Peyer's patch (tissue), 4 donors: ENCODE measurements around the gene ADCY3. TPM values are rescaled to one million over a fixed set of nuclear protein-coding genes. Genes with fewer than 3 reads are reported as not detected.

ENCODE experiments used
- DNase-seq, 3 donors: peaks; one replicate each; pipeline ENCODE4 v3.0.0-alpha.2; 2017 to 2019
- H3K27ac ChIP-seq, 4 donors: fragments of 200-600 bp; sonication (generic); one replicate each; pipeline ENCODE4 v1.5.1; 2016 to 2019
- H3K27me3 ChIP-seq, 2 donors: fragments of 200-600 bp; sonication (generic); one replicate each; pipeline ENCODE4 v1.5.1; 2019
- H3K36me3 ChIP-seq, 3 donors: fragments of 200-600 bp; sonication (generic); one replicate each; pipeline ENCODE4 v1.5.1; 2016 to 2019
- H3K4me1 ChIP-seq, 4 donors: fragments of 200-600 bp; sonication (generic); one replicate each; pipeline ENCODE4 v1.5.1; 2016 to 2019
- H3K4me3 ChIP-seq, 4 donors: fragments of 200-600 bp; sonication (generic); 1 replicate in 3 of 4; 2 replicates in 1 of 4; pipeline ENCODE4 v1.5.1; 2016 to 2019; ENCODE audit warnings: mild to moderate bottlenecking in 1 of 4
- H3K9me3 ChIP-seq, 4 donors: fragments of 200-600 bp; sonication (generic); one replicate each; pipeline ENCODE4 v1.5.1; 2016 to 2019; ENCODE audit warnings: mild to moderate bottlenecking in 1 of 4
- POLR2A ChIP-seq, 2 donors: fragments of 450-650 bp; IDR thresholded peaks; one replicate each; pipeline ENCODE4 v1.5.1; 2017; ENCODE audit warnings: antibody characterized with exemption in 2 of 2, mild to moderate bottlenecking in 2 of 2, moderate library complexity in 2 of 2
- total RNA-seq, 4 donors: library from RNA; depleted of rRNA; stranded (reverse); fragments of >200 nt; gene quantifications; one replicate each; pipeline ENCODE4 v1.1.0, GENCODE V29; 2016
- TF ChIP-seq, protein P1 (sequence below), 6 experiments: fragments of 450-650 bp in 4 of 6; fragments of 200-600 bp in 2 of 6; sonication (generic) in 1 of 6; IDR thresholded peaks; one replicate each; pipeline ENCODE4 v1.5.1; 2017 to 2019; ENCODE audit warnings: antibody characterized with exemption in 6 of 6, mild to moderate bottlenecking in 3 of 6, moderate library complexity in 1 of 6

Gene ADCY3
- total RNA-seq, 4 donors from 2014 or later = 23.6 to 195 (median 56.4) TPM

GRCh38 chr2:24844023-24844685 lies 75.9 kb downstream of the ADCY3 start:
- Histone ChIP-seq H3K27me3 (no peaks in the 10 kb centered on the region), H3K4me3 (no peak overlapping the region), H3K36me3 (peaks cover 0 to 20% (median 0%) of the 10 kb centered on the region in 3 donors), H3K27ac (no peak overlapping the region), H3K4me1 (no peaks in the 10 kb centered on the region), H3K9me3 (no peaks in the 10 kb centered on the region)
- no peak for TF ChIP-seq POLR2A (IDR thresholded peaks at IDR 0.05)
- TF ChIP-seq, protein P1, sequence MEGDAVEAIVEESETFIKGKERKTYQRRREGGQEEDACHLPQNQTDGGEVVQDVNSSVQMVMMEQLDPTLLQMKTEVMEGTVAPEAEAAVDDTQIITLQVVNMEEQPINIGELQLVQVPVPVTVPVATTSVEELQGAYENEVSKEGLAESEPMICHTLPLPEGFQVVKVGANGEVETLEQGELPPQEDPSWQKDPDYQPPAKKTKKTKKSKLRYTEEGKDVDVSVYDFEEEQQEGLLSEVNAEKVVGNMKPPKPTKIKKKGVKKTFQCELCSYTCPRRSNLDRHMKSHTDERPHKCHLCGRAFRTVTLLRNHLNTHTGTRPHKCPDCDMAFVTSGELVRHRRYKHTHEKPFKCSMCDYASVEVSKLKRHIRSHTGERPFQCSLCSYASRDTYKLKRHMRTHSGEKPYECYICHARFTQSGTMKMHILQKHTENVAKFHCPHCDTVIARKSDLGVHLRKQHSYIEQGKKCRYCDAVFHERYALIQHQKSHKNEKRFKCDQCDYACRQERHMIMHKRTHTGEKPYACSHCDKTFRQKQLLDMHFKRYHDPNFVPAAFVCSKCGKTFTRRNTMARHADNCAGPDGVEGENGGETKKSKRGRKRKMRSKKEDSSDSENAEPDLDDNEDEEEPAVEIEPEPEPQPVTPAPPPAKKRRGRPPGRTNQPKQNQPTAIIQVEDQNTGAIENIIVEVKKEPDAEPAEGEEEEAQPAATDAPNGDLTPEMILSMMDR (IDR thresholded peaks at IDR 0.05) = no peak
- DNase-seq = peak in 1 of 3 donors; percentile 35

DNA sequence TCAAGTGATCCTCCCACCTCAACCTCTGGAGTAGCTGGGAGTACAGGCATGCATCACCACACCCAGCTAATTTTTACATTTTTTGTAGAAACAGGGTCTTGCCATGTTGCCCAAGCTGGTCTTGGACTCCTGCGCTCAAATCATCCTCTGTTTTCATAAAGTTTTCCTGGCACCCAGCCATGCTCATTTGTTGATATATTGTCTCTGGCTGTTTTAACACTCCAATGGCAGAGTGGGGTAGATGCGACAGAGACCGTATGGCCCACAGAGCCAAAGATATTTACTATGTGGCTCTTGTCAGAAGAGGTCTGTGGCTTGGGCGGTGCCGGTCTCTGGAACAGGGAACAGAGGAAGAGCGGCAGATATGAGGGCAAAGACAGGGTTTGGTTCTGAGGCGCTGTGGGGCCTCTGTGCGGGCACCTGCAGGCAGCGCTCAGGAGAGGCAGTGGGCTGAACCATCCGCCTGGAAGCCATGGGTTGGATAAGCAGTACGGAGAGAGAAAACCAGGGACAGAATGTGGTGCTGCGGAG lies 76.6 kb downstream of the ADCY3 start:
- DNase-seq = no peak
- TF ChIP-seq POLR2A (IDR thresholded peaks at IDR 0.05) = no peak
- TF ChIP-seq, protein P1 (IDR thresholded peaks at IDR 0.05) = no peak
- Histone ChIP-seq H3K4me1 (no peaks in the 10 kb centered on the region), H3K27me3 (no peaks in the 10 kb centered on the region), H3K36me3 (peaks cover 0 to 20% (median 0%) of the 10 kb centered on the region in 3 donors), H3K4me3 (no peak overlapping the region), H3K27ac (no peak overlapping the region), H3K9me3 (no peaks in the 10 kb centered on the region)

- H3K4me1 ChIP-seq = no peaks in the 10 kb centered on the region
- H3K4me3 ChIP-seq = no peak overlapping the region
- TF ChIP-seq, protein P1 (IDR thresholded peaks at IDR 0.05) = no peak
- TF ChIP-seq POLR2A (IDR thresholded peaks at IDR 0.05) = no peak
- no peaks in the 10 kb centered on the region for H3K27me3 ChIP-seq
- H3K36me3 ChIP-seq = peaks cover 0 to 24% (median 0%) of the 10 kb centered on the region in 3 donors
- H3K9me3 ChIP-seq = no peaks in the 10 kb centered on the region
- H3K27ac ChIP-seq = no peak overlapping the region
- DNase-seq = peak in 1 of 3 donors; percentile 29
These were observed 77.7 kb downstream of the ADCY3 start for GRCh38 chr2:24842081-24843050.

DNA sequence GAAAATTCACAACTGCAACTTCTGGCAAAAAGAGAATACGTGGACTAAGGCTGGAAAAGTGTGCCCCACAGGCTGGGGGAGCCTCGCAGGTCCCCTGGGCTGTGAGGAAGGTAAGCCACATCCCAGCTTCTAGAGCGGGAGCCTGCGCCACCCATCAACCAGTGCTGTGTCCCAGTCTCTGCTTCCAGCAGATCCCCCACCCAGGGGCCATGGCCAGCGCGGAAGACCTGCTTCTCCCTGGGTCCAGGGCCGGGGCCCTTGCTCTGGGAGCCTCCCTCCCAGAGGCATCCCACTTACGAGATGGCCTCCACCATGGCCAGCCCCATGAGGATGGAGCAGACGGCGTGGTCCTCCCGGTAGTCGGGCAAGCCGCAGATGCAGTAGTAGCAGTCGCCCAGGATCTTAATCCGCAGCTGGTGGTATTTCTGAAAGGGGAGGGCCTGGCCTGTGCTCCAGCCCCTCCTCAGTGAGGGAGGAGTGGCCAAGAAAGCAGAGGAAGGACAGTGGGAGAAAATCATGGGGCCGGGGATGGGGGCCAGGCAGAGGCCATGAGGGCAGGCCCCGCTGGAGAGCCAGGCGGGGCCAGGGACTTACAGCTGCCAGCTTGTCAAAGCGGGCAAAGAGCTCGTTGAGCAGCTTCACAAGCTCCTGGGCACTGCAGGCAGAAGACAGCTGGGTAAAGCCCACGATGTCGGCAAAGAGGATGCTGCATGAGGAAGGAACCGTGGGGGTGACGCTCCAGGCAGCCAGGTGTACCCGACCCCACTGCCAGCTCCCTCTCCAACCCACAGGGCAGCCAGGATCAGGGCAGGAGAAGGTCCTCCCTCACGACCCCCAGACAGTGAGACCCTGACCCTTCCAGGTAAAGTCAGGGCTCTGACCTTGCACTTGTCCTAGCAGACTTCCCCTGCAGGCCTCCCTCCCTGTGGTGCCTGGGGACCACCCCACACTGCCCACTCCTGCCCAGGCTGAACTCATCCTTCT lies 78.8 kb downstream of the ADCY3 start:
- Histone ChIP-seq H3K27me3 (no peaks in the 10 kb centered on the region), H3K9me3 (no peaks in the 10 kb centered on the region), H3K4me1 (no peaks in the 10 kb centered on the region), H3K4me3 (no peak overlapping the region), H3K36me3 (peaks cover 0 to 35% (median 0%) of the 10 kb centered on the region in 3 donors), H3K27ac (no peak overlapping the region)
- DNase-seq = peak in 1 of 3 donors; percentile 32
- TF ChIP-seq, protein P1 (IDR thresholded peaks at IDR 0.05) = no peak
- no peak for TF ChIP-seq POLR2A (IDR thresholded peaks at IDR 0.05)
